ENCODE data around the gene NCF2.

Gene NCF2

GRCh38 chr1:183550915-183551314 lies 39.3 kb downstream of the NCF2 start:
- DNase-seq, result no peak

GRCh38 chr1:183548116-183548515 lies 42.1 kb downstream of the NCF2 start:
- no peak for DNase-seq

GRCh38 chr1:183546427-183546826 lies 43.8 kb downstream of the NCF2 start:
- DNase-seq, result no peak

GRCh38 chr1:183544598-183545297 lies 45.5 kb downstream of the NCF2 start:
- no peak for DNase-seq

GRCh38 chr1:183543619-183544204 lies 46.5 kb downstream of the NCF2 start:
- peak in 2 of 5 experiments; percentile 13 to 67 for DNase-seq

- peak in 1 of 5 experiments; percentile 5 for DNase-seq
Measured at GRCh38 chr1:183537405-183537804, 52.9 kb downstream of the NCF2 start.

GRCh38 chr1:183533617-183534174 lies 56.6 kb downstream of the NCF2 start:
- no peak for DNase-seq

- no peak for DNase-seq
Measured at GRCh38 chr1:183528577-183528976, 61.7 kb downstream of the NCF2 start.

GRCh38 chr1:183522104-183522503 lies 68.2 kb downstream of the NCF2 start:
- no peak for DNase-seq

GRCh38 chr1:183520379-183520778 lies 69.9 kb downstream of the NCF2 start:
- no peak for DNase-seq

GRCh38 chr1:183517401-183517800 lies 72.9 kb downstream of the NCF2 start:
- no peak for DNase-seq

- DNase-seq, result no peak
Measured at GRCh38 chr1:183516725-183517124, 73.5 kb downstream of the NCF2 start.

- DNase-seq, result no peak
Measured at GRCh38 chr1:183515002-183515689, 75.1 kb downstream of the NCF2 start.

GRCh38 chr1:183514235-183514634 lies 76.0 kb downstream of the NCF2 start:
- DNase-seq, result no peak

- DNase-seq, result no peak
Measured at GRCh38 chr1:183512450-183512849, 77.8 kb downstream of the NCF2 start.

- DNase-seq, result no peak
Measured at GRCh38 chr1:183508694-183509093, 81.6 kb downstream of the NCF2 start.

GRCh38 chr1:183506561-183506960 lies 83.7 kb downstream of the NCF2 start:
- DNase-seq, result no peak
